Kidney epithelial cell (primary cell): ENCODE measurements around the gene VDAC2. TPM values are rescaled to one million over a fixed set of nuclear protein-coding genes. Genes with fewer than 3 reads are reported as not detected.
"Not testable (repeated sequence)": the region's sequence is repeated elsewhere in the genome, so short reads cannot be mapped to it uniquely, and the experiment has no call there.

Experiments
- DNase-seq: peaks from one replicate; pipeline ENCODE4 v3.0.0-alpha.2; 2010; ENCODE audit warnings: low read depth
- H3K27me3 ChIP-seq: 2 replicates; pipeline ENCODE4 v1.6.0; 2011; ENCODE audit warnings: low read length; ENCODE audit not compliant: control insufficient read depth, insufficient read depth
- H3K36me3 ChIP-seq: 2 replicates; pipeline ENCODE4 v1.5.1; 2011; ENCODE audit warnings: low read length; ENCODE audit not compliant: control insufficient read depth, insufficient read depth
- H3K4me3 ChIP-seq: 2 replicates; pipeline ENCODE4 v1.5.1; 2011; ENCODE audit warnings: low read depth, mild to moderate bottlenecking, control low read depth, low read length
- CTCF ChIP-seq: IDR thresholded peaks from 2 replicates; pipeline ENCODE4 v1.5.1; 2011; ENCODE audit warnings: mild to moderate bottlenecking, moderate library complexity, low read length, control low read depth, inconsistent platforms; ENCODE audit not compliant: insufficient read depth, poor library complexity, severe bottlenecking
- total RNA-seq: library from RNA; depleted of rRNA; stranded (reverse); fragments of >200 nt; gene quantifications from 2 replicates; pipeline ENCODE4 v1.2.3, GENCODE V29; 2015

VDAC2 gene
- total RNA-seq, 1 donor from 2014 or later = 251 TPM

DNA sequence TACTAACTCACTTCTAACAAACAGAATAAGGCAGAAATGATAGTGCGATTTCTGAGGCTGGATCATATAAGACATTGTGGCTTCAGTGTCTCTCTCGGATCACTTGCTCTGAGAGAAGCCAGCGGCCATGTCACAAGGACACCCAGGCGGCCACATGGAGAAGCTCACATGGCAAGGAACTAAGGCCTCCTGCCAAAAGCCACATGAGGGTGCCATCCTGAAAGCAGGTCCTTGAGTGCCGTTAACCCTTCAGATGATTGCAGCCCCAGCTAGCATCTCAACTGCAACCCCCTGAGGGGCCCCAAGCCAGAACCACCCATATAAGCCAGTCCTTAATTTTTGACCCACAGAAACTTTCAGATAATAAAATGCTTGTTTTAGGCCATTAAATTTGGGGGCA lies 6.9 kb upstream of the VDAC2 start:
- no peak for DNase-seq
- H3K4me3 ChIP-seq = no peak overlapping the region
- no peaks in the 10 kb centered on the region for H3K36me3 ChIP-seq
- H3K27me3 ChIP-seq = no peaks in the 10 kb centered on the region
- no peak for TF ChIP-seq CTCF

GRCh38 chr10:75205908-75206307 lies 4.7 kb upstream of the VDAC2 start:
- Histone ChIP-seq H3K36me3 (no peaks in the 10 kb centered on the region), H3K27me3 (no peaks in the 10 kb centered on the region), H3K4me3 (no peak overlapping the region)
- no peak for TF ChIP-seq CTCF
- no peak for DNase-seq

GRCh38 chr10:75206638-75207037 lies 4.0 kb upstream of the VDAC2 start:
- DNase-seq, H3K27me3 ChIP-seq, H3K36me3 ChIP-seq, H3K4me3 ChIP-seq: not testable (repeated sequence)

- Histone ChIP-seq H3K36me3 (no peaks in the 10 kb centered on the region), H3K4me3 (no peak overlapping the region), H3K27me3 (no peaks in the 10 kb centered on the region)
- no peak for DNase-seq
- no peak for TF ChIP-seq CTCF
Measured at GRCh38 chr10:75207079-75207856, 3.3 kb upstream of the VDAC2 start.

- TF ChIP-seq CTCF = no peak
- Histone ChIP-seq H3K36me3 (no peaks in the 10 kb centered on the region), H3K27me3 (no peaks in the 10 kb centered on the region), H3K4me3 (no peak overlapping the region)
- DNase-seq = no peak
Measured at GRCh38 chr10:75207857-75208144, 2.8 kb upstream of the VDAC2 start.

DNA sequence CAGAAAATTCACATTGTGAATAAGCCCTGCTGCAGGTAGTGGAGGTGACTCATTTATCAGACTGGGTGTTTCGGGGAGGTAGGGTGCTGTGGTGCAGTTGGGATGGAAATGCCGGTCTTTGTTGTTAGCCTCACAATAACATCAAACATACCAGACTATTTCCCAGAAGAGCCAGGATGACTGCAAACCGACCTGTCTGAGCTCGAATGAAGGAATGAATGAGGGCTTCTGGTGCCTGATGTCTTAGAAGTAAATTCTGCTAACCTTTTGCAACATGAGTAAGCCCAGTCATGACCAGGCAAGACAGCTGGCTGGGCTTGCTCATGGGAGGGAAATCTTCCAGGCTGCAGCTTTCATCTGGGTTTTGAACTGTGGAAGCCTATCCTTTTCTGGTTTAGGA lies 2.4 kb upstream of the VDAC2 start:
- Histone ChIP-seq H3K36me3 (no peaks in the 10 kb centered on the region), H3K4me3 (no peak overlapping the region), H3K27me3 (no peaks in the 10 kb centered on the region)
- DNase-seq = no peak
- no peak for TF ChIP-seq CTCF
